ENCODE results near the gene AMPD3.

The AMPD3 gene

GRCh38 chr11:10543782-10544181, 88.7 kb downstream of the AMPD3 start:
- DNase-seq, result no peak

- no peak for DNase-seq
Measured at GRCh38 chr11:10544491-10545465, 89.7 kb downstream of the AMPD3 start.

GRCh38 chr11:10550503-10551289, 95.6 kb downstream of the AMPD3 start:
- no peak for DNase-seq

GRCh38 chr11:10551290-10551592, 96.2 kb downstream of the AMPD3 start:
- no peak for DNase-seq

GRCh38 chr11:10551845-10552352, 96.8 kb downstream of the AMPD3 start:
- no peak for DNase-seq

- no peak for DNase-seq
Measured at GRCh38 chr11:10556590-10556989, 101.5 kb downstream of the AMPD3 start.
